Chondrocyte (in vitro differentiated cells): ENCODE results near the gene NSG1. TPM values are rescaled to one million over a fixed set of nuclear protein-coding genes. Genes with fewer than 3 reads are reported as not detected.

Experiments
- DNase-seq: peaks from one replicate; pipeline ENCODE4 v3.0.0; 2021; ENCODE audit warnings: mixed read lengths, low spot score
- H3K27ac Mint-ChIP-seq: one replicate; pipeline ENCODE4 v1.8.0; 2021; ENCODE audit warnings: mild to moderate bottlenecking, moderate library complexity, mixed read lengths; ENCODE audit not compliant: unreplicated experiment
- H3K27me3 Mint-ChIP-seq: 2 replicates; pipeline ENCODE4 v1.8.0; 2021; ENCODE audit warnings: low read depth, mixed read lengths
- H3K36me3 Mint-ChIP-seq: 2 replicates; pipeline ENCODE4 v1.8.0; 2021; ENCODE audit warnings: low read depth, mixed read lengths
- H3K4me1 Mint-ChIP-seq: 2 replicates; pipeline ENCODE4 v1.8.0; 2021; ENCODE audit warnings: low read depth, mild to moderate bottlenecking, mixed read lengths
- H3K4me3 Mint-ChIP-seq: one replicate; pipeline ENCODE4 v1.8.0; 2021; ENCODE audit warnings: mild to moderate bottlenecking, moderate library complexity, mixed read lengths; ENCODE audit not compliant: unreplicated experiment
- H3K9me3 Mint-ChIP-seq: 2 replicates; pipeline ENCODE4 v1.8.0; 2021; ENCODE audit warnings: low read depth, mixed read lengths
- total RNA-seq: library from RNA; stranded (reverse); gene quantifications from 3 replicates; pipeline ENCODE4 v1.2.1, GENCODE V29; 2021
- TF ChIP-seq, protein P1 (sequence below): fragments of 200-600 bp; sonication (generic); IDR thresholded peaks from 2 replicates; pipeline ENCODE4 v1.5.0; 2021; ENCODE audit warnings: antibody characterized with exemption, mild to moderate bottlenecking, moderate library complexity

Gene NSG1
- total RNA-seq, 1 donor from 2014 or later: 0.42 TPM

DNA sequence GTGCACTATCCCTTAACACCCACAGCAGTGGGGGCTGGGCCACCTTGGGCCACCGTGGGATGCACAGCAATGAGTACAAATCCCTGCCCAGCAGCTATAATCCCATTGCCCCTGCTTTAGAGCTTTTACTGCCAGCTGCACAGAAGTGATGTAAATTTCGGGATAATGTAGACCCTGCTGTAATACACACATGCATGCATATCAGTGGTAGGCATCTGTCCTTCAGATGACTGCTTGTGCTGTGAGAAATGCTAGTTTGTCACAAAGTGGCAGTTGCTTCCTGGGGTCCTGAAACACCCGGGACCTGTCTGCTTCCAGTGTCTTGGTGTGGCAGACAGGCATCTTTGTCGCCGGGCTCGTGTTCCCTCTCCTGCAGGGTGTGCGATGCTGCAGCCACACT lies 14.1 kb downstream of the NSG1 start:
- Mint-ChIP-seq H3K27ac (no peak overlapping the region), H3K4me1 (peaks cover 10% of the 10 kb centered on the region), H3K36me3 (peaks cover 2% of the 10 kb centered on the region), H3K27me3 (peaks cover 29% of the 10 kb centered on the region), H3K9me3 (peaks cover 7% of the 10 kb centered on the region), H3K4me3 (no peak overlapping the region)
- no peak for DNase-seq
- TF ChIP-seq, protein P1, sequence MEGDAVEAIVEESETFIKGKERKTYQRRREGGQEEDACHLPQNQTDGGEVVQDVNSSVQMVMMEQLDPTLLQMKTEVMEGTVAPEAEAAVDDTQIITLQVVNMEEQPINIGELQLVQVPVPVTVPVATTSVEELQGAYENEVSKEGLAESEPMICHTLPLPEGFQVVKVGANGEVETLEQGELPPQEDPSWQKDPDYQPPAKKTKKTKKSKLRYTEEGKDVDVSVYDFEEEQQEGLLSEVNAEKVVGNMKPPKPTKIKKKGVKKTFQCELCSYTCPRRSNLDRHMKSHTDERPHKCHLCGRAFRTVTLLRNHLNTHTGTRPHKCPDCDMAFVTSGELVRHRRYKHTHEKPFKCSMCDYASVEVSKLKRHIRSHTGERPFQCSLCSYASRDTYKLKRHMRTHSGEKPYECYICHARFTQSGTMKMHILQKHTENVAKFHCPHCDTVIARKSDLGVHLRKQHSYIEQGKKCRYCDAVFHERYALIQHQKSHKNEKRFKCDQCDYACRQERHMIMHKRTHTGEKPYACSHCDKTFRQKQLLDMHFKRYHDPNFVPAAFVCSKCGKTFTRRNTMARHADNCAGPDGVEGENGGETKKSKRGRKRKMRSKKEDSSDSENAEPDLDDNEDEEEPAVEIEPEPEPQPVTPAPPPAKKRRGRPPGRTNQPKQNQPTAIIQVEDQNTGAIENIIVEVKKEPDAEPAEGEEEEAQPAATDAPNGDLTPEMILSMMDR: no peak

DNA sequence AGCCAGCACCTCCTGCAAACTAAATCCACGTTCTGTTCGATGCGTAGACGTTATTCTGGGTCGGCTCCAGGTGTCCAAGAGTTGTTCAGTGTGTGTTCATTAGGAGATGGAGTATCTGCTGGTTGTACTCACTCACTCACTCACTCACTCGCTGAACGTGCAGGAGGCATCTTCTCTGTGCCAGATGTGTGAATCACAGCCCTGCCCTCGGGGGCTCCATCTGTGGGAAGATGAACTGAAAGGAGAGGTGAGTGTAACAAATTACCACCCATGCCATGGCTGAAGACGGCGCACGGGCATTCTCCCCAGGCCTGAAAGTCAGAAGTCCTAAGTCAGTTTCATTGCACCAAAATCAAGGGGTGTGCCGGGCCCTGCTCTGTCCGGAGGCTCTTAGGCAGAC lies 16.1 kb downstream of the NSG1 start:
- no peak for DNase-seq
- Mint-ChIP-seq H3K27me3 (peaks cover 23% of the 10 kb centered on the region), H3K36me3 (peaks cover 2% of the 10 kb centered on the region), H3K27ac (no peak overlapping the region), H3K4me3 (no peak overlapping the region), H3K9me3 (peaks cover 7% of the 10 kb centered on the region), H3K4me1 (no peaks in the 10 kb centered on the region)
- TF ChIP-seq, protein P1: no peak

DNA sequence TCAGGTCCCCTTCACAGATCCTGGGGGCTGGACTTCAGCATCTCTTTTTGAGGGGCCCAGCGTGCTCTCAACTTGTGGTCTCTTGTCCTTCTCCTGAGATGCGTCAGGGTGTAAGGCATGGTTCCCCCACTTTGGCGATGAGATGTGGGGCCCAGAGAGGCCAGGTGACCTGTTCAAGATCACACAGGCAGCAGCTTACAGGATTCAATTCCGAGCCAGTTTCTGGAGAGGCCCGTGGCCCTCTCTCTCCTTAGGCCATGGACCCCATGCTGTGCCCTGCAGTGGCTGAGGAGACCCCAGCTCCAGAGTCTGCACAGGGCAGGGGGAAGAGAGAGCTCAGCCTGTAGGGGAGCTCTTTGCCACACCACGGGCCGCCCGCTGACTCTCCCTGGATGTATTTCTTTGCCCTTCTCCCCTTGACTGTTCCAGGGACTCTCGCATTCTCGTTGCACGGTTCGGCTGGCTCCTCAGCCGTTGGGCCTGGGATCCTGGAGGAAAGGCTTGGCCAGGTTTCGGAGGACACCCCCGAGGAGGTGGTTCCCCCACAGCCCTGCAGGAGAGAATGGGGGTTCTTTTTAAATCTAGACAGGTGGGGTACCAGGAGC lies 18.6 kb downstream of the NSG1 start:
- DNase-seq: peak; percentile 78
- H3K4me3 Mint-ChIP-seq: no peak overlapping the region
- TF ChIP-seq, protein P1: no peak

GRCh38 chr4:4406455-4407298 lies 19.8 kb downstream of the NSG1 start:
- peaks cover 17% of the 10 kb centered on the region for H3K27me3 Mint-ChIP-seq
- H3K4me3 Mint-ChIP-seq: no peak overlapping the region
- DNase-seq: peak; percentile 86
- no peaks in the 10 kb centered on the region for H3K9me3 Mint-ChIP-seq
- H3K36me3 Mint-ChIP-seq: no peaks in the 10 kb centered on the region
- no peaks in the 10 kb centered on the region for H3K4me1 Mint-ChIP-seq
- no peak overlapping the region for H3K27ac Mint-ChIP-seq
- TF ChIP-seq, protein P1: no peak

More for the DNA sequence above, 18.6 kb downstream of the NSG1 start:
- Mint-ChIP-seq H3K4me1 (no peaks in the 10 kb centered on the region), H3K27ac (no peak overlapping the region), H3K36me3 (peaks cover under 1% of the 10 kb centered on the region), H3K9me3 (peaks cover under 1% of the 10 kb centered on the region), H3K27me3 (peaks cover 17% of the 10 kb centered on the region)

- no peaks in the 10 kb centered on the region for H3K4me1 Mint-ChIP-seq
- no peaks in the 10 kb centered on the region for H3K36me3 Mint-ChIP-seq
- no peak overlapping the region for H3K27ac Mint-ChIP-seq
- DNase-seq: no peak
- TF ChIP-seq, protein P1: no peak
- H3K4me3 Mint-ChIP-seq: no peak overlapping the region
- no peaks in the 10 kb centered on the region for H3K9me3 Mint-ChIP-seq
- peaks cover 17% of the 10 kb centered on the region for H3K27me3 Mint-ChIP-seq
Observed at GRCh38 chr4:4407299-4408131, 20.6 kb downstream of the NSG1 start.
